Lower leg skin (tissue), 3 donors: ENCODE data around the gene SMAD6.

ENCODE experiments used
- CTCF ChIP-seq, 3 donors: fragments of 450-650 bp; IDR thresholded peaks; one replicate each; pipeline ENCODE4 v1.5.1; 2016; ENCODE audit warnings: antibody characterized with exemption in 3 of 3, mild to moderate bottlenecking in 3 of 3, moderate library complexity in 2 of 3
- POLR2A ChIP-seq, 2 donors: fragments of 450-650 bp; IDR thresholded peaks; one replicate each; pipeline ENCODE4 v1.6.1; 2016 to 2017; ENCODE audit warnings: antibody characterized with exemption in 2 of 2, mild to moderate bottlenecking in 1 of 2, moderate library complexity in 1 of 2

GRCh38 chr15:66767240-66767659 is 65.2 kb downstream of the SMAD6 start:
- TF ChIP-seq CTCF (IDR thresholded peaks at IDR 0.05) (no peak), POLR2A (IDR thresholded peaks at IDR 0.05) (no peak)
